Thymus (tissue), 14 donors: ENCODE data around the gene C9orf72. TPM values are rescaled to one million over a fixed set of nuclear protein-coding genes. Genes with fewer than 3 reads are reported as not detected.
"Not testable (repeated sequence)": the region's sequence is repeated elsewhere in the genome, so short reads cannot be mapped to it uniquely, and the experiment has no call there.

Experiments used
- DNase-seq, 9 donors: peaks; one replicate each; pipeline ENCODE4 v3.0.0-alpha.2; 2013; ENCODE audit warnings: low spot score in 9 of 9, low read depth in 6 of 9, missing footprints in 1 of 9
- H3K27ac ChIP-seq, 2 donors: one replicate each; pipeline ENCODE4 v1.5.1; 2013; ENCODE audit warnings: control low read depth in 1 of 2, low read depth in 1 of 2, low read length in 1 of 2, mild to moderate bottlenecking in 1 of 2, moderate library complexity in 1 of 2
- H3K27me3 ChIP-seq, 2 donors: one replicate each; pipeline ENCODE4 v1.5.1; 2013; ENCODE audit warnings: low read length in 1 of 2; ENCODE audit not compliant: control insufficient read depth in 2 of 2, insufficient read depth in 1 of 2
- H3K36me3 ChIP-seq, 2 donors: one replicate each; pipeline ENCODE4 v1.5.1; 2013; ENCODE audit warnings: low read length in 1 of 2, mild to moderate bottlenecking in 1 of 2, moderate library complexity in 1 of 2; ENCODE audit not compliant: control insufficient read depth in 2 of 2, insufficient read depth in 2 of 2
- H3K4me1 ChIP-seq, 2 donors: one replicate each; pipeline ENCODE4 v1.5.1; 2013; ENCODE audit warnings: low read length in 2 of 2; ENCODE audit not compliant: control insufficient read depth in 2 of 2, insufficient read depth in 2 of 2
- H3K4me3 ChIP-seq, 2 donors: one replicate each; pipeline ENCODE4 v1.5.1; 2013; ENCODE audit warnings: low read length in 2 of 2, control low read depth in 1 of 2, mild to moderate bottlenecking in 1 of 2
- H3K9me3 ChIP-seq, 2 donors: one replicate each; pipeline ENCODE4 v1.5.1; 2013; ENCODE audit warnings: low read length in 1 of 2, mild to moderate bottlenecking in 1 of 2; ENCODE audit not compliant: control insufficient read depth in 2 of 2, insufficient read depth in 1 of 2
- WGBS: extraction: QIAGEN DNeasy Blood & Tissue Kit; methylation state at CpG from one replicate; pipeline ENCODE4 v1.1.7; 2013; 5-methylcytosine and 5-hydroxymethylcytosine counted together
- long read RNA-seq, 10 donors: transcript quantifications; one replicate each; lab custom pipeline, GENCODE V29; 2026
- polyA plus RNA-seq: library from polyadenylated mRNA; stranded (reverse); fragments of 200-250 nt; gene quantifications from one replicate; pipeline ENCODE4 v1.2.3, GENCODE V29; 2013
- total RNA-seq: library from RNA; stranded (reverse); fragments of 120-200 nt; gene quantifications from one replicate; pipeline ENCODE4 v1.2.4, GENCODE V29; 2013
- donor health status: healthy.

C9orf72 gene, protein sequence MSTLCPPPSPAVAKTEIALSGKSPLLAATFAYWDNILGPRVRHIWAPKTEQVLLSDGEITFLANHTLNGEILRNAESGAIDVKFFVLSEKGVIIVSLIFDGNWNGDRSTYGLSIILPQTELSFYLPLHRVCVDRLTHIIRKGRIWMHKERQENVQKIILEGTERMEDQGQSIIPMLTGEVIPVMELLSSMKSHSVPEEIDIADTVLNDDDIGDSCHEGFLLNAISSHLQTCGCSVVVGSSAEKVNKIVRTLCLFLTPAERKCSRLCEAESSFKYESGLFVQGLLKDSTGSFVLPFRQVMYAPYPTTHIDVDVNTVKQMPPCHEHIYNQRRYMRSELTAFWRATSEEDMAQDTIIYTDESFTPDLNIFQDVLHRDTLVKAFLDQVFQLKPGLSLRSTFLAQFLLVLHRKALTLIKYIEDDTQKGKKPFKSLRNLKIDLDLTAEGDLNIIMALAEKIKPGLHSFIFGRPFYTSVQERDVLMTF
- total RNA-seq (18.7 TPM), polyA plus RNA-seq (38.1 TPM)
- long read RNA-seq, donor 1, result 0 reads
- long read RNA-seq, donor 2, result 0 reads
- long read RNA-seq, donor 3, result 0 reads
- long read RNA-seq, donor 4, result 0 reads
- long read RNA-seq, donor 5, partial matches to known transcripts, result 29 of 31 reads
- long read RNA-seq, donor 5, other reads (novel, unspliced or antisense), result 0 of 31 reads
- long read RNA-seq, donor 6, partial matches to known transcripts, result 8 of 9 reads
- long read RNA-seq, donor 6, other reads (novel, unspliced or antisense), result 0 of 9 reads
- long read RNA-seq, donor 7, partial matches to known transcripts, result 0 of 2 reads
- long read RNA-seq, donor 7, other reads (novel, unspliced or antisense), result 0 of 2 reads
- long read RNA-seq, donor 8, partial matches to known transcripts, result 0 of 2 reads
- long read RNA-seq, donor 8, other reads (novel, unspliced or antisense), result 0 of 2 reads
- long read RNA-seq, donor 9, full-length matches to known transcripts, result 1 of 1 reads
- long read RNA-seq, donor 9, partial matches to known transcripts, result 0 of 1 reads
- long read RNA-seq, donor 9, other reads (novel, unspliced or antisense), result 0 of 1 reads
- long read RNA-seq, donor 10, result 0 reads

DNA sequence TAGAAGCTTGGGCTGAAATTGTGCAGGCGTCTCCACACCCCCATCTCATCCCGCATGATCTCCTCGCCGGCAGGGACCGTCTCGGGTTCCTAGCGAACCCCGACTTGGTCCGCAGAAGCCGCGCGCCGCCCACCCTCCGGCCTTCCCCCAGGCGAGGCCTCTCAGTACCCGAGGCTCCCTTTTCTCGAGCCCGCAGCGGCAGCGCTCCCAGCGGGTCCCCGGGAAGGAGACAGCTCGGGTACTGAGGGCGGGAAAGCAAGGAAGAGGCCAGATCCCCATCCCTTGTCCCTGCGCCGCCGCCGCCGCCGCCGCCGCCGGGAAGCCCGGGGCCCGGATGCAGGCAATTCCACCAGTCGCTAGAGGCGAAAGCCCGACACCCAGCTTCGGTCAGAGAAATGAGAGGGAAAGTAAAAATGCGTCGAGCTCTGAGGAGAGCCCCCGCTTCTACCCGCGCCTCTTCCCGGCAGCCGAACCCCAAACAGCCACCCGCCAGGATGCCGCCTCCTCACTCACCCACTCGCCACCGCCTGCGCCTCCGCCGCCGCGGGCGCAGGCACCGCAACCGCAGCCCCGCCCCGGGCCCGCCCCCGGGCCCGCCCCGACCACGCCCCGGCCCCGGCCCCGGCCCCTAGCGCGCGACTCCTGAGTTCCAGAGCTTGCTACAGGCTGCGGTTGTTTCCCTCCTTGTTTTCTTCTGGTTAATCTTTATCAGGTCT is at the start of gene C9orf72:
Gene C9orf72, minus strand, starts transcription at position 564 of the 716 bp plus-strand sequence. CDS start 6,361 bp downstream, outside the sequence.
- peak in 2 of 9 donors; percentile 84 to 85 for DNase-seq
- no peaks in the 10 kb centered on the region for H3K36me3 ChIP-seq
- H3K4me3 ChIP-seq, result peak within 1 kb of the TSS; percentile 76 to 86
- H3K27ac ChIP-seq, result peak within 1 kb of the TSS; percentile 99 to 100
- no peaks in the 10 kb centered on the region for H3K9me3 ChIP-seq
- H3K27me3 ChIP-seq, result no peaks in the 10 kb centered on the region
- WGBS, result under 1% methylated on average over 72 of the region's 72 CpGs
- H3K4me1 ChIP-seq, result peaks cover 6 to 11% of the 10 kb centered on the region in 2 donors

DNA sequence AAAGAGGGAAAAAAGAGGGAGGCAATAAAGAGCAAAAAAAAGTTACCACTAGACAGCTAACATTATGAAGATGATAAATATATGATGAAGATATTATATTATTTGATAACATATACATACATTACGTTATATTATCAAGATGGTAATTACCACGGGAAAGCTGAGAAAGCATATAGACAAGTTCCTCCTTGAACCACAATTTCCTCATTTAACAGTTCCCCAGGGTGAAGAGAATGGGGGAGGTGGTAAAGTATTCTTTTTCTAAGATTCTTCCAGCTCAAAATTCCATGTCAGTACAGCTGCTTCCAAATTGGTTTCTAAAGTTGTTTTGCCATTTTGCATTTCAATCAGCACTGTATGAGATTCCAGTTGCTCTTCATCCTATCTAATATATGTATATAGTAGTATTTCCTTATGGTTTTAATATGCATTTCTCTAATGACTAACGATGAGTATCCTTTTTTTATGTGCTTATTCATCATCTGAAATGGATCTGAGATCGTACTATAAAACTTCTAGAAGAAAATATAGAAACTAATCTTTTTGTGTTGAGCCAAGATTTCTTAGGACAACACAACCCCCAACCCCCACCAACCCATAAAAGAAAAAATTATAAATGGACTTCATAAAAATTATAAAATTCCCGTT is 49.5 kb upstream of the C9orf72 start:
- Histone ChIP-seq H3K9me3 (no peaks in the 10 kb centered on the region), H3K36me3 (no peaks in the 10 kb centered on the region), H3K27me3 (no peaks in the 10 kb centered on the region), H3K4me3 (no peak overlapping the region), H3K4me1 (peaks cover 0 to 6% of the 10 kb centered on the region in 2 donors), H3K27ac (no peak overlapping the region)
- no peak for DNase-seq
- WGBS, result 22% methylated on average over 5 of the region's 5 CpGs

DNA sequence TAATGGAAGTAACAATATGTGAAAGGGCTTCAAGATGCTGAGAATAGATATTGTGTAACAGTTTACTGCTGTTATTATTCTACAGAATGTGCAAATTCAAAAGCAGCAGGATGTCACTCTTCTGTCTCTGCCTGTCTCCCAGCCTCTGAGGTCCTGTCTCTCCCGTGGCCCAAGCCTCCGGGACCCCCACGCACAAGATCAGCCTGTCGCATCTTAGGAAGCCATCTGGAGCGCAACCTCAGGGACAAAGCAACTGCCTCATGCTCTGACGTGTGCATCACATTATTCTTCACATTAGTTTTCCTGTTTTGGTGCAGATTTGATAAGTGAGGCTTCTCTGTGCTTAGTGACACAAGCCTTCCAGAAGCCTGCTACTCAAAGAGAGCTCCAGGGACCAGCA is 46.5 kb upstream of the C9orf72 start:
- Histone ChIP-seq H3K4me3 (no peak overlapping the region), H3K4me1 (peaks cover 0 to 6% of the 10 kb centered on the region in 2 donors), H3K27me3 (no peaks in the 10 kb centered on the region), H3K27ac (no peak overlapping the region), H3K9me3 (no peaks in the 10 kb centered on the region), H3K36me3 (no peaks in the 10 kb centered on the region)
- DNase-seq, result no peak
- WGBS, result 82% methylated on average over 6 of the region's 6 CpGs

DNA sequence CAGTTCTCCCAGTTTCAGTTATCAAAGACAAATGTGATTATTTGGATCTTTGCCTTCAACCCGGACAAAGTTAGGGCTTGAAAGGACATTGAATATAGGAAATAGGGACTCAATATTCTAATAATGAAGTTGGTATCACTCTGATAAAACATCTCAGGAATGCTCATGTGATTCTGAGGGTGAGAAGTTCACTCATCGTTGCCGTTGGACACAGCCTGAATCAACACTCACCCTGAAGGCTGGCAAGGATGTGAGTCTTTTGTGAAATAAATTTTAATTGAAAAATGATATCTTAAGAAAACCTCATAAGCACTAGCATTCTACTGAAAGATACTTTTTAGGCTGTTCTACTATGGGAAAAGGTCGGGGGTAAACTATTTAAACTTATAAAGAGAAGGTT is 44.8 kb upstream of the C9orf72 start:
- Histone ChIP-seq H3K9me3 (no peaks in the 10 kb centered on the region), H3K4me3 (no peak overlapping the region), H3K27me3 (no peaks in the 10 kb centered on the region), H3K36me3 (no peaks in the 10 kb centered on the region), H3K4me1 (peaks cover 0 to 6% of the 10 kb centered on the region in 2 donors), H3K27ac (no peak overlapping the region)
- WGBS, result 95% methylated on average over 4 of the region's 4 CpGs
- DNase-seq, result no peak

DNA sequence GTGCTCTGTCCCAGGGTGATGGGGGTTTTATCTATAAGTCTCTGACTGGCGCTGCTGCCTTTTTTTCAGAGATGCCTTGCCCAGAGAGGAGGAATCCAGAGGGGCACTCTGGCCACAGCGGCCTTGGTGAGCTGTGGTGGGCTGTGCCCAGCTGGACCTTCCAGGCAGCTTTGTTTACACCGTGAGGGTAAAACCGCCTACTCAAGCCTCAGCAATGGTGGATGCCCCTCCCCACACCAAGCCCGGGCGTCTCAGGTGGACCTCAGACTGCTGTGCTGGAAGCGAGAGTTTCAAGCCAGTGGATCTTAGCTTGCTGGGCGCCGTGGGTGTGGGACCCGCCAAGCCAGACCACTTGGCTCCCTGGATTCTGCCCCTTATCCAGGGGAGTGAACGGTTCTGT is 41.3 kb upstream of the C9orf72 start:
- H3K27ac ChIP-seq, result no peak overlapping the region
- H3K27me3 ChIP-seq, result no peaks in the 10 kb centered on the region
- WGBS, result 97% methylated on average over 11 of the region's 11 CpGs
- DNase-seq, result no peak
- H3K4me3 ChIP-seq, result no peak overlapping the region
- no peaks in the 10 kb centered on the region for H3K36me3 ChIP-seq
- H3K9me3 ChIP-seq, result no peaks in the 10 kb centered on the region
- no peaks in the 10 kb centered on the region for H3K4me1 ChIP-seq

DNA sequence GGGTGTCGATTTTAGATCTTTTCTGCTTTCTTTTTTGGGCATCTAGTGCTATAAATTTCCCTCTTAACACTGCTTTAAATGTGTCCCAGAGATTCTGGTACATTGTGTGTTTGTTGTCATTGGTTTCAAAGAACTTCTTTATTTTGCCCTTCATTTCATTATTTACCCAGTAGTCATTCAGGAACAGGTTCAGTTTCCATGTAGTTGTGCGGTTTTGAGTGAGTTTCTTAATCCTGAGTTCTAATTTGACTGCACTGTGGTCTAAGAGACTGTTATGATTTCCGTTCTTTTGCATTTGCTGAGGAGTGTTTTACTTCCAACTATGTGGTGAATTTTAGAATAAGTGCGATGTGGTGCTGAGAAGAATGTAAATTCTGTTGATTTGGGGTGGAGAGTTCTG is 38.8 kb upstream of the C9orf72 start:
- H3K36me3 ChIP-seq, H3K4me3 ChIP-seq, H3K4me1 ChIP-seq, DNase-seq, H3K27me3 ChIP-seq, H3K9me3 ChIP-seq, H3K27ac ChIP-seq: not testable (repeated sequence)
- WGBS, result 94% methylated on average over 4 of the region's 4 CpGs

DNA sequence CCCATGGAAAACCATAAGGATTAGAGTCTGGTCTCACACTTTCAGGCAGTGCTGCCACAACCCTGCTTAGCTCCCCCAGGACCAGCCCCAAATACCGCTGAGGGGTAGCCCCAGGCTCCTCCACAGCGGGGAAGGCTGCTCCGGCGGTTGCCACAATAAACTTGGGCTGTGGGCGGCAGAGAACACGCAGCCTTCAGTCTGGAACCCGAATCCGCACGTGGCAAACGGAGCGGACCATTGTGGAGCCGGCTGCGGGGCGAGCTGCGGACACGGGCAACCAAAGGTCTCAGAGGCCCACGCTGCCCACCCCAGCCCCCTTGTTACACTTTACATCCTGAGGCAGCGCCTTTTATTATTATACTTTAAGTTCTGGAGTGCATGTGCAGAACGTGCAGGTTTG is 37.3 kb upstream of the C9orf72 start:
- Histone ChIP-seq H3K4me1 (no peaks in the 10 kb centered on the region), H3K27me3 (no peaks in the 10 kb centered on the region), H3K4me3 (no peak overlapping the region), H3K36me3 (no peaks in the 10 kb centered on the region), H3K9me3 (no peaks in the 10 kb centered on the region), H3K27ac (no peak overlapping the region)
- no peak for DNase-seq
- 98% methylated on average over 19 of the region's 19 CpGs for WGBS

DNA sequence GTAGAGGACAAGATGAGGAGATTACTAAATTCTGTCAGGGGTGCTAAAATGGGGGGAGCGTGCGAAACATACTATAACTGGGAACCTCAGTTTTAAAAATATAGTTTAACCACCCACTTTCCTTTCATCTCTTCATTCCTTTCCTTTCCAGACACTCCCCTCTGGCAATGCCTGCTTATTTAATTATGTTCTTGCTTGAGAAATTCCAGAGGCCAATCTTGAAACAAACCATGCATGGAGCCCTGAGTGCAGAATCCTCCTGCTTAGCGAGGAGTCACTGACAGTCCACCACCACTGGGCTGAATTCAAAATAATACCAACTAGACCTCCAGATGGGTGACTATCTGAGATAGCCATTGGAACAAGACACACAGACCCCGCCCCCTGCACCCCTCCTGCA is 29.7 kb upstream of the C9orf72 start:
- no peak for DNase-seq
- H3K4me3 ChIP-seq, result no peak overlapping the region
- 97% methylated on average over 4 of the region's 4 CpGs for WGBS

More for the DNA sequence above, 29.7 kb upstream of the C9orf72 start:
- Histone ChIP-seq H3K9me3 (no peaks in the 10 kb centered on the region), H3K4me1 (no peaks in the 10 kb centered on the region), H3K27ac (no peak overlapping the region), H3K27me3 (no peaks in the 10 kb centered on the region), H3K36me3 (no peaks in the 10 kb centered on the region)
